ENCODE results near the gene RABGAP1L. TPM values are rescaled to one million over a fixed set of nuclear protein-coding genes. Genes with fewer than 3 reads are reported as not detected.
"Not testable (repeated sequence)": the region's sequence is repeated elsewhere in the genome, so short reads cannot be mapped to it uniquely, and the experiment has no call there.

RABGAP1L gene
- total RNA-seq, 1 donor from 2014 or later, result 30.2 TPM

GRCh38 chr1:174480324-174480723, 321.0 kb downstream of the RABGAP1L start:
- Mint-ChIP-seq H3K27me3 (ENCODE audit: unreplicated experiment) (no peaks in the 10 kb centered on the region), H3K4me1 (ENCODE audit: unreplicated experiment) (no peaks in the 10 kb centered on the region), H3K4me3 (ENCODE audit: unreplicated experiment) (no peak overlapping the region), H3K36me3 (ENCODE audit: low read depth, unreplicated experiment) (no peaks in the 10 kb centered on the region), H3K27ac (ENCODE audit: unreplicated experiment) (no peak overlapping the region), H3K9me3 (ENCODE audit: unreplicated experiment) (no peaks in the 10 kb centered on the region)
- TF ChIP-seq, protein P1, sequence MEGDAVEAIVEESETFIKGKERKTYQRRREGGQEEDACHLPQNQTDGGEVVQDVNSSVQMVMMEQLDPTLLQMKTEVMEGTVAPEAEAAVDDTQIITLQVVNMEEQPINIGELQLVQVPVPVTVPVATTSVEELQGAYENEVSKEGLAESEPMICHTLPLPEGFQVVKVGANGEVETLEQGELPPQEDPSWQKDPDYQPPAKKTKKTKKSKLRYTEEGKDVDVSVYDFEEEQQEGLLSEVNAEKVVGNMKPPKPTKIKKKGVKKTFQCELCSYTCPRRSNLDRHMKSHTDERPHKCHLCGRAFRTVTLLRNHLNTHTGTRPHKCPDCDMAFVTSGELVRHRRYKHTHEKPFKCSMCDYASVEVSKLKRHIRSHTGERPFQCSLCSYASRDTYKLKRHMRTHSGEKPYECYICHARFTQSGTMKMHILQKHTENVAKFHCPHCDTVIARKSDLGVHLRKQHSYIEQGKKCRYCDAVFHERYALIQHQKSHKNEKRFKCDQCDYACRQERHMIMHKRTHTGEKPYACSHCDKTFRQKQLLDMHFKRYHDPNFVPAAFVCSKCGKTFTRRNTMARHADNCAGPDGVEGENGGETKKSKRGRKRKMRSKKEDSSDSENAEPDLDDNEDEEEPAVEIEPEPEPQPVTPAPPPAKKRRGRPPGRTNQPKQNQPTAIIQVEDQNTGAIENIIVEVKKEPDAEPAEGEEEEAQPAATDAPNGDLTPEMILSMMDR (IDR thresholded peaks at IDR 0.05; ENCODE audit: unreplicated experiment), result no peak
- DNase-seq (ENCODE audit: low spot score), result no peak

- H3K27me3 Mint-ChIP-seq (ENCODE audit: unreplicated experiment), result no peaks in the 10 kb centered on the region
- no peaks in the 10 kb centered on the region for H3K4me1 Mint-ChIP-seq (ENCODE audit: unreplicated experiment)
- no peaks in the 10 kb centered on the region for H3K36me3 Mint-ChIP-seq (ENCODE audit: low read depth, unreplicated experiment)
- H3K4me3 Mint-ChIP-seq (ENCODE audit: unreplicated experiment), result no peak overlapping the region
- TF ChIP-seq, protein P1 (IDR thresholded peaks at IDR 0.05; ENCODE audit: unreplicated experiment), result no peak
- no peaks in the 10 kb centered on the region for H3K9me3 Mint-ChIP-seq (ENCODE audit: unreplicated experiment)
- no peak for DNase-seq (ENCODE audit: low spot score)
- no peak overlapping the region for H3K27ac Mint-ChIP-seq (ENCODE audit: unreplicated experiment)
These were observed 332.3 kb downstream of the RABGAP1L start for GRCh38 chr1:174491606-174492005.

GRCh38 chr1:174497478-174497877, 338.2 kb downstream of the RABGAP1L start:
- H3K27me3 Mint-ChIP-seq (ENCODE audit: unreplicated experiment), result no peaks in the 10 kb centered on the region
- no peak for DNase-seq (ENCODE audit: low spot score)
- H3K27ac Mint-ChIP-seq (ENCODE audit: unreplicated experiment), result no peak overlapping the region
- H3K9me3 Mint-ChIP-seq (ENCODE audit: unreplicated experiment), result no peaks in the 10 kb centered on the region
- TF ChIP-seq, protein P1 (IDR thresholded peaks at IDR 0.05; ENCODE audit: unreplicated experiment), result no peak
- H3K4me1 Mint-ChIP-seq (ENCODE audit: unreplicated experiment), result peaks cover 4% of the 10 kb centered on the region
- H3K36me3 Mint-ChIP-seq (ENCODE audit: low read depth, unreplicated experiment), result no peaks in the 10 kb centered on the region
- H3K4me3 Mint-ChIP-seq (ENCODE audit: unreplicated experiment), result no peak overlapping the region

GRCh38 chr1:174516755-174517154, 357.4 kb downstream of the RABGAP1L start:
- not testable (repeated sequence) for H3K9me3 Mint-ChIP-seq (ENCODE audit: unreplicated experiment); DNase-seq (ENCODE audit: low spot score); H3K36me3 Mint-ChIP-seq (ENCODE audit: low read depth, unreplicated experiment); H3K27me3 Mint-ChIP-seq (ENCODE audit: unreplicated experiment); H3K4me1 Mint-ChIP-seq (ENCODE audit: unreplicated experiment); H3K27ac Mint-ChIP-seq (ENCODE audit: unreplicated experiment); H3K4me3 Mint-ChIP-seq (ENCODE audit: unreplicated experiment)

DNA sequence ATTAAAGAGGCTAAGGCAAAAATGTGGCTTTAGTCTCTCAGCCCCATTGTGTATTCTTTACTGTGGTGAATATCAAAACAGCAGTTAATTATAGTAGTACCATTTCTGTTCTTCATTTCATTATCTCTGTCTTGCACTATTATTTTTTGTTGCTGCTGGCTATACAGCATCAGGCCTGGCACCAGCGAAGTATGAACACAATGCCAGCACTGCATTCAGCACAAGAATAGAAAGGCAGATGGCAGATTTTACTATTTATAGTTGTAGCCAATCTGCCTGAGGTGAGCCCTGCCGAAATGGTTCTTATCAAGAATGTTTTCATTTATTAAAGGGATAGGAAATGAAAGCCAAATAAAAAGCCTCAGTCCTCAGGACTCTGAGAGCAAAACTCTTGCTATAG, 360.5 kb downstream of the RABGAP1L start:
- Mint-ChIP-seq H3K9me3 (ENCODE audit: unreplicated experiment) (no peaks in the 10 kb centered on the region), H3K27me3 (ENCODE audit: unreplicated experiment) (no peaks in the 10 kb centered on the region), H3K4me3 (ENCODE audit: unreplicated experiment) (no peak overlapping the region), H3K36me3 (ENCODE audit: low read depth, unreplicated experiment) (no peaks in the 10 kb centered on the region), H3K27ac (ENCODE audit: unreplicated experiment) (no peak overlapping the region), H3K4me1 (ENCODE audit: unreplicated experiment) (no peaks in the 10 kb centered on the region)
- no peak for DNase-seq (ENCODE audit: low spot score)
- TF ChIP-seq, protein P1 (IDR thresholded peaks at IDR 0.05; ENCODE audit: unreplicated experiment), result no peak

GRCh38 chr1:174531751-174532150, 372.4 kb downstream of the RABGAP1L start:
- no peak overlapping the region for H3K4me3 Mint-ChIP-seq (ENCODE audit: unreplicated experiment)
- H3K27me3 Mint-ChIP-seq (ENCODE audit: unreplicated experiment), result peaks cover 3% of the 10 kb centered on the region
- H3K27ac Mint-ChIP-seq (ENCODE audit: unreplicated experiment), result no peak overlapping the region
- DNase-seq (ENCODE audit: low spot score), result no peak
- H3K4me1 Mint-ChIP-seq (ENCODE audit: unreplicated experiment), result no peaks in the 10 kb centered on the region
- no peaks in the 10 kb centered on the region for H3K9me3 Mint-ChIP-seq (ENCODE audit: unreplicated experiment)
- TF ChIP-seq, protein P1 (IDR thresholded peaks at IDR 0.05; ENCODE audit: unreplicated experiment), result no peak
- no peaks in the 10 kb centered on the region for H3K36me3 Mint-ChIP-seq (ENCODE audit: low read depth, unreplicated experiment)

Data from endothelial cell (in vitro differentiated cells).